Adrenal gland (tissue), 5 donors: ENCODE measurements around the gene LRRC8C.

Source experiments
- POLR2A ChIP-seq, 2 donors: fragments of 450-650 bp; IDR thresholded peaks; one replicate each; pipeline ENCODE4 v1.6.1; 2017; ENCODE audit warnings: antibody characterized with exemption in 2 of 2, mild to moderate bottlenecking in 2 of 2, moderate library complexity in 1 of 2
- TF ChIP-seq, protein P1 (sequence below), 6 experiments: fragments of 450-650 bp in 4 of 6; fragments of 200-600 bp in 2 of 6; sonication (generic) in 1 of 6; IDR thresholded peaks; 1 replicate in 5 of 6; 2 replicates in 1 of 6; pipeline versions ENCODE4 v1.5.1 to v1.8.0; 2016 to 2021; ENCODE audit warnings: antibody characterized with exemption in 6 of 6, mild to moderate bottlenecking in 2 of 6, moderate library complexity in 1 of 6
- donor health status: DM: no; HTN: no; CAD: no.

DNA sequence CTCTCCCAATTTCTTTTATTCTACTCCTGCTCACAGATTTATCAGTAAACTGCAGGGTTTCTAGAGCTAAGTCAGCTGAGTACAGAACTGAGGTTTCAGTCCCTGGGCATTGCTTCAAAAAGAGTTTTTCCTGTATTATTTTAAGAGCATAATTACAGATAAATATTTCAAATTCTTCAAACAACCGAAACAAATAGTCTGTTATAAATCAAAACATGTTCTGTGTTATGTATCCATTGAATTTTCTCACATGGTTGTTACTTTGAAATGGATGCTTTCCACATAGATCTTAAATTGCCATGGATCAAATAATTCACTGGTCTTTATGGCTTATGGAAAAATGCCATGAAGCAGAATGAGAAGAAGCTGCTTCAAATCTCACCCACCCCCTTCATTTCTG is 64.5 kb downstream of the LRRC8C start:
- TF ChIP-seq, protein P1, sequence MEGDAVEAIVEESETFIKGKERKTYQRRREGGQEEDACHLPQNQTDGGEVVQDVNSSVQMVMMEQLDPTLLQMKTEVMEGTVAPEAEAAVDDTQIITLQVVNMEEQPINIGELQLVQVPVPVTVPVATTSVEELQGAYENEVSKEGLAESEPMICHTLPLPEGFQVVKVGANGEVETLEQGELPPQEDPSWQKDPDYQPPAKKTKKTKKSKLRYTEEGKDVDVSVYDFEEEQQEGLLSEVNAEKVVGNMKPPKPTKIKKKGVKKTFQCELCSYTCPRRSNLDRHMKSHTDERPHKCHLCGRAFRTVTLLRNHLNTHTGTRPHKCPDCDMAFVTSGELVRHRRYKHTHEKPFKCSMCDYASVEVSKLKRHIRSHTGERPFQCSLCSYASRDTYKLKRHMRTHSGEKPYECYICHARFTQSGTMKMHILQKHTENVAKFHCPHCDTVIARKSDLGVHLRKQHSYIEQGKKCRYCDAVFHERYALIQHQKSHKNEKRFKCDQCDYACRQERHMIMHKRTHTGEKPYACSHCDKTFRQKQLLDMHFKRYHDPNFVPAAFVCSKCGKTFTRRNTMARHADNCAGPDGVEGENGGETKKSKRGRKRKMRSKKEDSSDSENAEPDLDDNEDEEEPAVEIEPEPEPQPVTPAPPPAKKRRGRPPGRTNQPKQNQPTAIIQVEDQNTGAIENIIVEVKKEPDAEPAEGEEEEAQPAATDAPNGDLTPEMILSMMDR (IDR thresholded peaks at IDR 0.05), result no peak
- no peak for TF ChIP-seq POLR2A (IDR thresholded peaks at IDR 0.05)
